ENCODE results near the gene PHC3.

The PHC3 gene

GRCh38 chr3:170079536-170080165 lies 101.9 kb downstream of the PHC3 start:
- in situ Hi-C loops (cut with MboI; ENCODE audit: low sequenced_read_pairs): no loop called here

DNA sequence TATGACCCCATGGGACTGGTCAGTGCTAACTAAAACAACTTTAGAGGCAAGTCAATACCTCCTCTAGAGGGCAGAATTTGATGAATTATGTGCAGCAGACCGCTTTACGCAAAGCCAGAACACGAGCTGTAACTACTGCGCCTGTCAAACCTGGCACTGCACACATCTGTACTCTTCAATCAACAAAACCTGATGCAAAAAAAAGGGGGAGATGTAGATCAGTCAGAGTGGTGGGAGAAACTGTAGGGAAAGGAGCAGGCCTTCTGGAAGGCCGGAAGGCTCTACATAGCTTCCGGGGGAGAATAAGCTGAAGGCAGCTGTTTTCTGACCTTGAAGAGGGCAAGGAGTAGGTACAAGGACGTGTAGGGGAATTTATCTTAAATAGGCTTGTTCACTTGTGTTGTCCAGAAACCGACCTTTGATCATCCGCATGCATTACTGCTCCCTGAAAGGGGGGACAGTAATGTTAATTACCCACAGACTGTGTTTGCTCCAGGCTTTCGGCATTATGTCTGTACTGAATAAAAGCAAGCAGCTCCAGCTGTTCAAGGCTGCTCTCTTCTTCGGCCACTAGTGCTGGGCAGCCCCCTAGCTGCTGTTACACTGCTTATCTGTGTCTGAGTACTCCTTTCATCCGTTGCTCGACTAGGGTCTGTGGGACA lies 102.8 kb downstream of the PHC3 start:
- in situ Hi-C loops (cut with MboI; ENCODE audit: low sequenced_read_pairs): no loop called here

- in situ Hi-C loops (cut with MboI; ENCODE audit: low sequenced_read_pairs): no loop called here
Measured at GRCh38 chr3:170077361-170077760, 104.2 kb downstream of the PHC3 start.

DNA sequence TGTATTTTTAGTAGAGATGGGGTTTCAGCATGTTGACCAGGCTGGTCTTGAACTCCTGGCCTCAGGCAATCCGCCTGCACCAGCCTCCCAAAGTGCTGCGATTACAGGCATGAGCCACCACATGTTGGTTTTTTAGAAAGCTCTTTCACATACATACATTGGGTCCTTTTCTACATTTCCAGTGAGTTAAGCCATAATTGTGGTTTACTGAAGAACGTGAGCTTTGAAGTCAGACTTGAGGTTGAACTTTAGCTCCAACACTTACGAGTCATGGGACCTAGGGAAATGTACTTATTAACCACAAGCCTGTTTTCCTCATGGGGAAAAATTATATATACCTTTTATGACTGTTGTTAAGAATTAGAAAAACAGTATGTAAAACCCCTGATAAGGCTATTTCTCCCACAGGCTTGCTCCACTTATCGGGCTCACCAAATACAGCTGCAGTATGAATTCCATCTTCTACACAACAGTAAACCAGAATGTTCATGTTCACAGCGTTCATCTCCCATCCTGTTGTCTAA lies 104.8 kb downstream of the PHC3 start:
- in situ Hi-C loops (cut with MboI; ENCODE audit: low sequenced_read_pairs): no loop called here

- in situ Hi-C loops (cut with MboI; ENCODE audit: low sequenced_read_pairs): no loop called here
Measured at GRCh38 chr3:170075441-170076091, 106.0 kb downstream of the PHC3 start.

GRCh38 chr3:170064108-170064507 lies 117.4 kb downstream of the PHC3 start:
- in situ Hi-C loops (cut with MboI; ENCODE audit: low sequenced_read_pairs): no loop called here

DNA sequence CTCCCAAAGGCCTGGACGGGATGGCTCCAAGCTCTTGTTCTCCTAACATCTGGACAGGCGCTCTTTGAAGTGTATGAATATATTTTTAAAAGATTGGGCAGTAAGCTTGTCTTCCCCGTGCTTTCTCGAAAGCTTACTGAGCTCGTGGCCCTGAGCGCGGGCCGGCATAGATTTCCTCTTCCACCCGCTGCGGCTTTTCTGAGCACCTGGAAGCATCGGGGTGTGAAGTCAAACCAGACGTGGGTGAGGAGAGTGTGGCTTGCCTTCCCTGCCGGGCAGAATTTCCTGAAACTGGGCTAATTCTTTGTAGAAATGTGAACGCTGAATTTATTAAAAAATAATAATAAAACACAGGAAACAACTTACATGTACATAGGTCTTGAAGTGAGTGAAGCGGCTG lies 117.8 kb downstream of the PHC3 start:
- in situ Hi-C loops (cut with MboI; ENCODE audit: low sequenced_read_pairs): no loop called here

DNA sequence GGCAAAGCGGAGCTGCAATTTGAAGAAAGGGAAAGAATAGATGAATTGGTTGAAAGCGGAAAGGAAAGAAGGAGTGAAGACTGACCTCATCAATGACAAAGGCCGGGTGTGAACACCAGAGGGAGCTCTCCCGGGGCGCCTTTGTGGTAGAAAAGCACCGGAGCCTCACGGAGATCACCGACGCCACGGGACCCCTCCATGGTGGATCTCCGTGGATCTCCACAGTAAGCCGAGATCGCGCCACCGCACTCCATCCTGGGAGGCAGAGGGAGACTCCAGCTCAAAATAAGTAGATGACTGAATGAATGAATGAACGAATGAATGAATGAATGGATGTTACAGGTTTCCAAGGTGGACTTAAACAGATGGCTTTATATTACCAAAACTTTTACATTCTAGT lies 118.8 kb downstream of the PHC3 start:
- in situ Hi-C loops (cut with MboI; ENCODE audit: low sequenced_read_pairs): no loop called here

GRCh38 chr3:170062068-170062467 lies 119.5 kb downstream of the PHC3 start:
- in situ Hi-C loops (cut with MboI; ENCODE audit: low sequenced_read_pairs): no loop called here

DNA sequence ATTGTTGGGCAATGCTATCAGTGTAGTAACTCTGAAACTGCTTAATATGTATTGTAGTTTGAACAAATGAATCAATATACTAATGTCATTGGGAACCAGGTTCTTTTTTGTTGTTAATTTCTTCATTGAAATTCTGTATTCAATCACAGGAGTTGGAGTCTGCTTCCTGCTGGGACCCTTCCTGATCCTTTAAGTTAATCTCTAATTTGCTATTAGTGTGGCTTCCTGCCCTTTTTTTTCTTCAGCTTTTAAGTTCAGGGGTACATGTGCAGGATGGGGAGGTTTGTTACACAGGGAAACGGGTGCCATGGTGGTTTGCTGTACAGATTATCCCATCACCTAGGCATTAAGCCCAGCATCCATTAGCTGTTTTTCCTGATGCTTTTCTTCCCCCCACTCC lies 122.1 kb downstream of the PHC3 start:
- in situ Hi-C loops (cut with MboI; ENCODE audit: low sequenced_read_pairs): no loop called here

DNA sequence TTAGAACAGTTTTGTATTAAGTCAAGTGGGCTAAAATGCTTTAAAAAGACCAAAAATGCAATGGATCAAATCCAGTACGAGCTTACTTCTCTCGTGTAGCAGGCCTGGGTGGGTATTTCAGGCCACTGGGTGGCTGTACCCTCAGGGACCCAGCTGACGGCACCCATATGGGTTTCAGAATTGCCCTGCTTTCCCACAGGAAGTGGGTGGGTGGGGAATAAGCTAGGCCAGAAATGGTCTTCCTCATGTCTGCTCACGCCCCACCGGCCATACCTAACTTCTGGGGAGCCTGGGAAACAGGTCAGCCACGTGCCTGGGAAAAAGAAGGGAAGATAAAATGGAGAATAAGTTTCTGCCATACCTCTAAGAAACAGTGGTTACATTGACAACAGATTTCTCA lies 123.4 kb downstream of the PHC3 start:
- in situ Hi-C loops (cut with MboI; ENCODE audit: low sequenced_read_pairs): no loop called here

GRCh38 chr3:170057550-170057949 lies 124.0 kb downstream of the PHC3 start:
- in situ Hi-C loops (cut with MboI; ENCODE audit: low sequenced_read_pairs): no loop called here

DNA sequence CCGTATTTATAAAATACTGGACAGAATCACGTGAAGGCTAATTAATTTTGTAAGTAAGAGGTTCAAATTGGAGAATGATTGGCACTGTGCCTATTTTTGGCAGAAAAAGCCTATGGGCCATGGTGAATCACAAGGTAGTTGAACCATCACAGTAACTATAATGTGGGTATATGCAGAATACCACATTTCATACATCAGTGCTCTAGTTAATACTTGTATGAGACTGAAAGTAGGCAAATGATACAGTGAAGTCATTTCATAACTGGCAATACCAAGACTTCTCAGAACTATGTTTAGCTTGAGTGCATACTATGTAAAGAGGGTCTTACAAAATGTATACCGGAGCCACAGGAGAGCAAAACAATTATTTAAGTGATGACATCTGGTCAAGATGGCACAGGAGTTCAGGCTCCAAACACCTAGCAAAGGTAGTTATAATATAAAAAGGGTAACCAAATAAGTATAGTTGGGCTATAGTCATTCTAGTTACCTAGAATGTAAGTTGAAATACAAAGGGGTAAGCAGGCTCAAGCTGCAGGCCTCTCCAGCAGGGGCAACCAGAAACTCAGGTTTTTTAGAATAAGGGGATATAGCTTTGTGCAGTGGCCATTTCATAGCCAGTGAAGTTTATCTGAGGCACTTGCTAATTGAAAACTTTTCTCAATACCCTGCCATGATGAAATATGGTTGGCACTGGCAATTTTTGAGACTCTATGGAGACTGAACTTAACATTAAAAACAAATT lies 124.7 kb downstream of the PHC3 start:
- in situ Hi-C loops (cut with MboI; ENCODE audit: low sequenced_read_pairs): no loop called here

DNA sequence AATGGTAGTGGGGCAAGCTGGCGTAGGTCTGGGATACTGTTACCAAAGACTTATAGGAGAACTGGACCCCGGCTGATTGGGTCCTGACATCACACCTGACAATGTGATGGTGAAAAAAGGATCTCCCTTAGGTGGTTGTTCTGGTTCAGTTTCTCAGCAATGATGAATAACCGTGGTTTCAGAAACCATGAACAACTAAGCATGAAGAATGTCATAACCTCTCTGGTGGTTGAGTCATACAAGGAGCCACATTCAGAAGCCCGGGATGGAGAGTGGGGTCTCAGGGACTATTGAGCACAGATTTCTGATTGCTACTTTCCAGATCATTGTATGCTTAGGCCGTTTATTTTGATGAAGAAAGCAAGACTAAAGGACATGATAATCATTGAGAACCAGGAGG lies 126.3 kb downstream of the PHC3 start:
- in situ Hi-C loops (cut with MboI; ENCODE audit: low sequenced_read_pairs): no loop called here

DNA sequence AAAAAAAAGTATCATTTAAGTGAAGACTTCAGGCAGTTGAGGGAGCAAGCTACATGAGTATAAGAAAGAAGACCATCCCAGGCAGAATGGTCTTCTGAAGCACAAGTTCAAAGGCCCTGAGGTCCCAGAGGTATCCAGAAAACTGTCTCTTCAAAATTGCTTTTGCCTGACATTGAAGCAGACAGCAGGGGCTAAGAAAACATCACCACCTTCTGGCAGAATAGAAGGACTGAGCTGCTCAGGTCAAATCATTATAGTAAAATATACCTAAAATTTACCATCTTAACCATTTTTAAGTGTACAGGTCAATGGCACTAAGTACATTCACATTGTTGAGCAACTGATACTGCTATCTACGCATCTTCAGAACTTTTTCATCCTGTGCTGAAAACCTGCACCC lies 127.3 kb downstream of the PHC3 start:
- in situ Hi-C loops (cut with MboI; ENCODE audit: low sequenced_read_pairs): no loop called here

DNA sequence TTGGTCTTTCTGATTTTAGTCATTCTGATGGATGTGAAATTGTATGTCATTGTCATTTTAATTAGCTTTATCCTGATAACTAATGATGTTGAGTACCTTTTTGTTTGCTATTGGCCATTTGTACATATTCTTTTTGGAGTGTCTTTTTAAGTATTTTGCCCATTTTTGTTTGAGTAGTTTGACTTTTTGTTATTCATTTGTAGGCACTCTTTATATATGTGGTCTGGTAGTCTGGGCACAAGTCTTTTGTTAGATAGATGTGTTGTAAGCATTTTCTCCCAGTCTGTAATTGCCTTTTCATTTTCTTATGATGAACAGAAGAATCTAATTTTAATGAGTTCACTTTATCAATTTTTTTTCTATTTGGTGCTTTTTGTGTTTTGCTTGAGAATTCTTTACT lies 129.1 kb downstream of the PHC3 start:
- in situ Hi-C loops (cut with MboI; ENCODE audit: low sequenced_read_pairs): no loop called here

GRCh38 chr3:170050753-170051152 lies 130.8 kb downstream of the PHC3 start:
- in situ Hi-C loops (cut with MboI; ENCODE audit: low sequenced_read_pairs): no loop called here

- in situ Hi-C loops (cut with MboI; ENCODE audit: low sequenced_read_pairs): no loop called here
Measured at GRCh38 chr3:170049146-170050000, 132.2 kb downstream of the PHC3 start.

- in situ Hi-C loops (cut with MboI; ENCODE audit: low sequenced_read_pairs): no loop called here
Measured at GRCh38 chr3:170047133-170047404, 134.5 kb downstream of the PHC3 start.

GRCh38 chr3:170046269-170047132 lies 135.0 kb downstream of the PHC3 start:
- in situ Hi-C loops (cut with MboI; ENCODE audit: low sequenced_read_pairs): no loop called here
